MG63 (cell line): ENCODE measurements around the gene GRAMD4. TPM values are rescaled to one million over a fixed set of nuclear protein-coding genes. Genes with fewer than 3 reads are reported as not detected.

ENCODE experiments used
- DNase-seq: peaks from one replicate; pipeline ENCODE4 v3.0.0-alpha.2; 2020
- H3K27me3 ChIP-seq: fragments of 250-450 bp; sonication (Bioruptor Pico); 2 replicates; pipeline ENCODE4 v1.5.1; 2020; ENCODE audit warnings: mild to moderate bottlenecking, moderate library complexity
- H3K36me3 ChIP-seq: fragments of 250-450 bp; sonication (Bioruptor Pico); 2 replicates; pipeline ENCODE4 v1.5.1; 2020; ENCODE audit warnings: mild to moderate bottlenecking, moderate library complexity
- H3K4me3 ChIP-seq: fragments of 250-450 bp; sonication (Bioruptor Pico); 2 replicates; pipeline ENCODE4 v1.5.1; 2020; ENCODE audit warnings: mild to moderate bottlenecking, moderate library complexity
- H3K9me3 ChIP-seq: fragments of 250-450 bp; sonication (Bioruptor Pico); 2 replicates; pipeline ENCODE4 v1.5.1; 2020; ENCODE audit warnings: mild to moderate bottlenecking, moderate library complexity
- total RNA-seq: library from RNA; depleted of rRNA; stranded (reverse); fragments of >200 nt; shearing (Covaris generic); gene quantifications from 2 replicates; pipeline ENCODE4 v1.2.3, GENCODE V29; 2014; ENCODE audit warnings: low replicate concordance

GRAMD4 gene
- total RNA-seq, 1 experiment from 2014 or later, result 10.8 TPM

DNA sequence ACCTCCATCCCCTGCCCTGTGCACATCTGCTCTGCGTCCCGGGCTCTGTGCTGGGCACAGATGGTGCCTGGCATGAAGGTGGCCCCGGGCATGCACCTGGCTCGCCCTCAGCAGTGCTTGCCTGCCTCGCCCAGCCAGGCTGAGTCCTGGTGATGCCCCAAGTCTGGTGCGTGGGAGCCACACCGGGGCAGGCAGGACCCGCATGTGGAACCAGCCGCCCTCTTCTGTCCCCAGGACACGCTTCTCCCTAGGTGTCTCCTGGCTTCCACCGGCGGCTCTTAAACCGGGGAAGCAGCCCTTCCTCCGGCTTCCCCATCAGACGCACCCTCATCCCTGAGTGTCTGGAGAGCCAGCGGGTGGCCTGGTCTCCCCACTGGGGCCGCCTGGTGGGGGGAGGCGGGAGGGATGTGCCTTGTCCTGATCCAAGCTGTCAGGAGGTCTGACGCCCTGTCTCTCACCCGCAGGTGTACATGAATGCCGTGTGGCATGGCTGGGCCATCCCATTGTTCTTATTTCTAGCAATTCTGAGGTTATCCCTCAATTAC lies 45.0 kb downstream of the GRAMD4 start:
- Histone ChIP-seq H3K27me3 (no peaks in the 10 kb centered on the region), H3K4me3 (no peak overlapping the region), H3K36me3 (no peaks in the 10 kb centered on the region), H3K9me3 (no peaks in the 10 kb centered on the region)
- DNase-seq, result no peak

- H3K27me3 ChIP-seq, result no peaks in the 10 kb centered on the region
- H3K36me3 ChIP-seq, result no peaks in the 10 kb centered on the region
- no peaks in the 10 kb centered on the region for H3K9me3 ChIP-seq
- no peak overlapping the region for H3K4me3 ChIP-seq
- no peak for DNase-seq
Observed at GRCh38 chr22:46665751-46666280, 45.6 kb downstream of the GRAMD4 start.

GRCh38 chr22:46666577-46667244 lies 46.5 kb downstream of the GRAMD4 start:
- DNase-seq, result no peak
- H3K4me3 ChIP-seq, result no peak overlapping the region
- H3K9me3 ChIP-seq, result no peaks in the 10 kb centered on the region
- no peaks in the 10 kb centered on the region for H3K27me3 ChIP-seq
- H3K36me3 ChIP-seq, result no peaks in the 10 kb centered on the region

GRCh38 chr22:46667245-46667623 lies 47.0 kb downstream of the GRAMD4 start:
- Histone ChIP-seq H3K4me3 (no peak overlapping the region), H3K36me3 (no peaks in the 10 kb centered on the region), H3K9me3 (no peaks in the 10 kb centered on the region), H3K27me3 (no peaks in the 10 kb centered on the region)
- no peak for DNase-seq

DNA sequence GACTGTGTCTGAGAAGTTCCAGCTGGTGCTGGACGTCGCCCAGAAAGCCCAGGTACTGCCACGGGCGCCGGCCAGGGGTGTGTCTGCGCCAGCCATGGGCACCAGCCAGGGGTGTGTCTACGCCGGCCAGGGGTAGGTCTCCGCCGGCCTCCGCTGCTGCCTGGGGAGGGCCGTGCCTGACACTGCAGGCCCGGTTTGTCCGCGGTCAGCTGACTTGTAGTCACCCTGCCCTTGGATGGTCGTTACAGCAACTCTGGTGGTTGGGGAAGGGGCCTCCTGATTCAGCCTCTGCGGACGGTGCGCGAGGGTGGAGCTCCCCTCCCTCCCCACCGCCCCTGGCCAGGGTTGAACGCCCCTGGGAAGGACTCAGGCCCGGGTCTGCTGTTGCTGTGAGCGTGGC lies 47.9 kb downstream of the GRAMD4 start:
- no peak for DNase-seq
- Histone ChIP-seq H3K27me3 (no peaks in the 10 kb centered on the region), H3K9me3 (no peaks in the 10 kb centered on the region), H3K4me3 (no peak overlapping the region), H3K36me3 (no peaks in the 10 kb centered on the region)

DNA sequence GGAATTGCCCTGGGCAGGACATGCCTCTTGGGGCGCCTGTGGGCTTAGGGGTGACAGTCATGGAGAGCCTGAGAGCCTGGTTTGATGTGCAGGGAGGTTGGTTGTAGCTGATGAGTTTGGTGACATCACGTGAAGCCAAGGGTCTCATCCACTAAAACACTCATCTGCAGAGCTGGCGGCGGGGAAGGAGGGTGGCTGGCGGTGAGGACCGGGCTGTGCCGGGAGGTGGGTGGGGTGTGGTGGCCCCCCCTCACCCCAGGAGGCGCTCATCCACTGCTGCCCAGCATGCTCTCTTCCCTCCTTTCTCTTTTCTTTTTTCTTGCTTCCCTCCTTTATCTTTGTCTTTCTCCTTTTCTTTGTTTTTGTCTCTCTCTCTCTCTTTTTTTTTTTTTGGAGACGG lies 49.0 kb downstream of the GRAMD4 start:
- no peak for DNase-seq
- no peak overlapping the region for H3K4me3 ChIP-seq
- H3K9me3 ChIP-seq, result no peaks in the 10 kb centered on the region
- no peaks in the 10 kb centered on the region for H3K27me3 ChIP-seq
- no peaks in the 10 kb centered on the region for H3K36me3 ChIP-seq

DNA sequence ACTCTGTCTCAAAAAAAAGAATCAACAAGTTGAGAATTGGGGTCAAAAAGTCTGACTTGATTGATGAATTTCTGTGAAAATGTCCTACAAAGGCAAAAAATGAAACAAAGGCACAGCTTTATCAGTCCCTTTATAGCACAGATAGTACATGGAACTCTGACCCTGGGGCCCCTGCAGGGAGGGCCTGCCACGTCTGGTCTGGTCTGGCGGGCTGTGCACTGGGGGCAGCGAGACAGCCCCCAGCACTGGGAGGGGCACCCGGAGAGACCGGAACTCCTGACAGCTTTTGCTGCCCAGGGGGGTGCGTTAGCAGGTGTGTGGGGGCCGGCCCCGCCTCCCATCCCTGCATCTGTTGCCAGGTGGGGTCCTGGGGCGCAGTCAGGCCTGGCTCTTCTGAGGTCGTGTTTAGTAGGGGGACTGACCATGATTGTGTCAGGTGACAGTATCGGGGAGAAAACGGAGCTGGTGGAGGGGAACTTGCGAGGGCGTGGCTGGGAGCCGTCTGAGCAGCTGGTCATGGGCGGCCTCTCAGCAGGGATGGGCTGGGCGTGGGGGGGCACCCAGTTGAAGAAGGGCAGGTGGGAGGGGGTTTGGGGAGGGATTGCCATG lies 51.7 kb downstream of the GRAMD4 start:
- no peak for DNase-seq
- no peaks in the 10 kb centered on the region for H3K9me3 ChIP-seq
- H3K4me3 ChIP-seq, result no peak overlapping the region
- no peaks in the 10 kb centered on the region for H3K27me3 ChIP-seq
- no peaks in the 10 kb centered on the region for H3K36me3 ChIP-seq

GRCh38 chr22:46672731-46673130 lies 52.5 kb downstream of the GRAMD4 start:
- Histone ChIP-seq H3K27me3 (no peaks in the 10 kb centered on the region), H3K36me3 (no peaks in the 10 kb centered on the region), H3K4me3 (no peak overlapping the region), H3K9me3 (no peaks in the 10 kb centered on the region)
- DNase-seq, result no peak

DNA sequence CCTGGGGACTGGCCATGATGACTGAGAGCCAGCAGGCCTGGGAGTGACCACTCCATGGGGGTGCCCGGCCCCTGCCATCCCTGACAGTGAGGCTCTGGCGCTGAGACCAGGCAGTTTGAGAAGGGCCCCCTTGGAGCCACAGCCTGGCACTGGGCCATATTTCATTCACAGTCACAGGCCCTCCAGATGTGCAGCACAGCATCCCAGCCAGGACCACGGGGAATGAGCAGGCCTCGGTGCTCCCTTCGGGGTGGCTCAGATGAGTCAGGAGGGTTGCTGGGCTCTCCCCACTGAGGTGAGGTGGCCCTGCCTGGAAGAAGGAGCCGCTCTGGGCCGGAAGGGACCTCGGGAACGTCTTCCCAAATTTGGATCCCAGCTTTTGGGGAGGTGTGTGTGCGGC lies 53.0 kb downstream of the GRAMD4 start:
- H3K27me3 ChIP-seq, result no peaks in the 10 kb centered on the region
- no peaks in the 10 kb centered on the region for H3K36me3 ChIP-seq
- H3K9me3 ChIP-seq, result no peaks in the 10 kb centered on the region
- DNase-seq, result no peak
- H3K4me3 ChIP-seq, result no peak overlapping the region

DNA sequence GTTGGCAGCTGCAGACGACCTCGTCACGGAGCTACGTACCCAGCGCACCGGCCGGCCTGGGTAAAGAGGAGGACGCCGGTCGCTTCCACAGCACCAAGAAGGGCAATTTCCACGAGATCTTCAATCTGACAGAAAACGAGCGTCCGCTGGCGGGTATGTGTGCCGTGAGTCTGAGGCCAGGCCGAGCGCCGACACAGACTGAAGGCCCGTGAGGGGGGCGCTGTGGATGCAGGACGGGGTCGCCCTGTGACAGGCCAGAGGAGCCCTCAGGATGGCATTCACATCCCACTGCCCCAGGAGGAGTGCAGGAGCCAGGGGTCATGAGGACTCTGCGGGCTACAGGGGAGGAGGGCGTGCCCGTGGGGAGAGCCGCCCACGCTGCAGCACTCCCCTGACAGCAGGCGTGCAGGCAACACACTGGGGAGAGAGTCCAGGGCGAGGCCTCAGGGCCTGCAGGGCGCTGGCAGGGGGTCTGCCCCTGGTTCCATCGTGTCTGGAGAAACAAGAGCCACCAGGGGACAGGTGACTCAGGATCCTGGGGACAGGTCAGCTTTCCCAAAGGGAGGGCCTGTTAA lies 53.6 kb downstream of the GRAMD4 start:
- DNase-seq, result no peak
- Histone ChIP-seq H3K9me3 (no peaks in the 10 kb centered on the region), H3K27me3 (no peaks in the 10 kb centered on the region), H3K4me3 (no peak overlapping the region), H3K36me3 (no peaks in the 10 kb centered on the region)

DNA sequence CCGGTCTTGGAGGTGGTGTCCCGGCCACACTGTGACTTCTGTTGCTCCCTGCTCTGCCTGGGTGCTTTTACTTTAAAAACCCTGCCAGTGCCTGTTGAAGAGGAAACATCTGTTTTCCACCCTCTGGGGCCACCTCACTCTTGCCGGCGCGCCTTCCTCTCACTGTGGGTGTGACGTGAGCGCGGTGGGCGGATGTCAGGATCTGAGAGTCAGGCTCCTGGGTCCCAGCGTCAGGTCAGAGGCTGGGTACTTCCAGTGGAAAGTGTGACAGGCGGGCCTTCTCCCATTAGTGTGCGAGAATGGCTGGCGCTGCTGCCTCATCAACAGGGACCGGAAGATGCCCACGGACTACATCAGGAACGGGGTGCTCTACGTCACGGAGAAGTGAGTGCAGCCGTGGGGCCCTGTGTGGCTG lies 54.2 kb downstream of the GRAMD4 start:
- Histone ChIP-seq H3K9me3 (no peaks in the 10 kb centered on the region), H3K4me3 (no peak overlapping the region), H3K27me3 (no peaks in the 10 kb centered on the region), H3K36me3 (no peaks in the 10 kb centered on the region)
- DNase-seq, result no peak

- H3K4me3 ChIP-seq, result no peak overlapping the region
- no peak for DNase-seq
- no peaks in the 10 kb centered on the region for H3K9me3 ChIP-seq
- no peaks in the 10 kb centered on the region for H3K36me3 ChIP-seq
- H3K27me3 ChIP-seq, result no peaks in the 10 kb centered on the region
Observed at GRCh38 chr22:46674906-46675305, 54.7 kb downstream of the GRAMD4 start.

- no peak for DNase-seq
- no peak overlapping the region for H3K4me3 ChIP-seq
Observed at GRCh38 chr22:46675479-46675878, 55.3 kb downstream of the GRAMD4 start.

DNA sequence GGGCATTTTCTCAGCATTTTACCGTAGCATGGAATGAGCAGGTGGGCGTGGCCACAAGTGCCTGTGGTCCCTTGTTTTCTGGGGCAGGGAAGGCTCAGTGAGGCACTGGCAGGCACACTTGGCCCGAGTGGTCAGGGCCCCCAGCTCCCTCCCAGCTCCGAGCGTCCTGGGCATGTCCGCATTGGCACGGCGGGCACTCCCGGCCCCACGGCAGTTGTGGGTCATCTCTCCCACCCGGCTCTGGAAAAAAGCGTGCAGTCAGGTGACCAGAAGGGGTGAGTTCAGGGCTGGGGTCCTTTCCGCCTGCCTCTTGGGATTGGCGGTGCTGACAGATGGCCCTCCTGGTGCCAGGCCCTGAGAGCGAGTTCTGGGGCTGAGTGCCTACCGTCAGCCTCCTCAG lies 55.8 kb downstream of the GRAMD4 start:
- Histone ChIP-seq H3K9me3 (no peaks in the 10 kb centered on the region), H3K27me3 (no peaks in the 10 kb centered on the region), H3K36me3 (no peaks in the 10 kb centered on the region), H3K4me3 (no peak overlapping the region)
- DNase-seq, result no peak

More at GRCh38 chr22:46675479-46675878, 55.3 kb downstream of the GRAMD4 start:
- Histone ChIP-seq H3K9me3 (no peaks in the 10 kb centered on the region), H3K36me3 (no peaks in the 10 kb centered on the region), H3K27me3 (no peaks in the 10 kb centered on the region)

- H3K4me3 ChIP-seq, result no peak overlapping the region
- DNase-seq, result no peak
- no peaks in the 10 kb centered on the region for H3K36me3 ChIP-seq
- H3K9me3 ChIP-seq, result no peaks in the 10 kb centered on the region
- no peaks in the 10 kb centered on the region for H3K27me3 ChIP-seq
Observed at GRCh38 chr22:46676479-46676878, 56.3 kb downstream of the GRAMD4 start.

GRCh38 chr22:46676881-46677280 lies 56.7 kb downstream of the GRAMD4 start:
- no peak for DNase-seq
- Histone ChIP-seq H3K4me3 (no peak overlapping the region), H3K9me3 (no peaks in the 10 kb centered on the region)

GRCh38 chr22:46677323-46678002 lies 57.3 kb downstream of the GRAMD4 start:
- Histone ChIP-seq H3K9me3 (no peaks in the 10 kb centered on the region), H3K36me3 (no peaks in the 10 kb centered on the region), H3K27me3 (no peaks in the 10 kb centered on the region), H3K4me3 (no peak overlapping the region)
- DNase-seq, result no peak

More at GRCh38 chr22:46676881-46677280, 56.7 kb downstream of the GRAMD4 start:
- Histone ChIP-seq H3K27me3 (no peaks in the 10 kb centered on the region), H3K36me3 (no peaks in the 10 kb centered on the region)
